Activated CD8-positive, alpha-beta memory T cell treated with anti-CD3 and anti-CD28 coated beads for 48 hours (primary cell): ENCODE measurements around the gene DFFB.
"Not testable (repeated sequence)": the region's sequence is repeated elsewhere in the genome, so short reads cannot be mapped to it uniquely, and the experiment has no call there.

Experiments
- DNase-seq, 3 experiments: peaks; one replicate each; pipeline ENCODE4 v3.0.0-alpha.2; 2020; ENCODE audit warnings: low read depth in 2 of 3, low spot score in 2 of 3

Gene DFFB, protein sequence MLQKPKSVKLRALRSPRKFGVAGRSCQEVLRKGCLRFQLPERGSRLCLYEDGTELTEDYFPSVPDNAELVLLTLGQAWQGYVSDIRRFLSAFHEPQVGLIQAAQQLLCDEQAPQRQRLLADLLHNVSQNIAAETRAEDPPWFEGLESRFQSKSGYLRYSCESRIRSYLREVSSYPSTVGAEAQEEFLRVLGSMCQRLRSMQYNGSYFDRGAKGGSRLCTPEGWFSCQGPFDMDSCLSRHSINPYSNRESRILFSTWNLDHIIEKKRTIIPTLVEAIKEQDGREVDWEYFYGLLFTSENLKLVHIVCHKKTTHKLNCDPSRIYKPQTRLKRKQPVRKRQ

DNA sequence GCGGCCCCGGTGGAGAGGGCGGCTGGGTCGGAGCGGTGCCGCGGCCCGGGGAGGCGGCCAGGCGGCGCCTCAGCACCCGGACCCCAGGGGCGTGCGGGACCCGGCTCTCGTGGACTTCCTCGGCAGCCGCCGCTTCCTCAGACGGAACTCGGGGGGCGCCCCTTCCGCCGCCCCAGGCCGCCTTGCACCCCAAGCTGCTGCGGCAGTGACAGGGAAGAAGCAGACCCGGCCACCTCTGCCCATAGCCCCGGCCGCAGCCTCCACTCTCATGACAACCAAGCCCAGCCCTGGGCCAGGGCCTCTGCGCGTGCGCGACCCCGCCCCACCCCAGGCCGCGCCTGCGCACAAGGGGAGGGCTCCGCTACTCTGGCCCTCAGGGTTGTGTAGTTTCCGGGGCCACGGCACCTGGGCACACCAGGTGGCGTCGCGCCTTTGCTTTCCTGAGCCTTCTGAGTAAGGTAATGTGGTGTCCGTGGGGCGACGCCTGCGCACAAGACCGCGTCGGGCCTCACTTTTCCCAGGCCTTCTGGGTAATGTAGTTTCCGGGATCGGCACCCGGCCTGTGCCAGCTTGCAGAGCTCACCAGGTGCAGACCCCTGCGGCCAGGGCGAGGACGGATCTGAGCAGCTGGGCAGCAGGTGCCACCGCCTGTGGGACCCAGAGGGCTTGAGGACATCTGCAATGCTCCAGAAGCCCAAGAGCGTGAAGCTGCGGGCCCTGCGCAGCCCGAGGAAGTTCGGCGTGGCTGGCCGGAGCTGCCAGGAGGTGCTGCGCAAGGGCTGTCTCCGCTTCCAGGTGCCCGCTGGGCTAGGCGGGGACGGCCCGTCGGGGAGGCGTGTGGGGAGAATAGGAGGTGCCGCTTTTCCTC lies at the start of gene DFFB, which contains the start of gene CEP104:
DFFB (plus strand) TSS at position 554 of the 868 bp plus-strand sequence; CDS start at position 682, 128 bp downstream.
CEP104 (minus strand) TSS at position 289 of the 868 bp plus-strand sequence. CDS start 4,804 bp downstream, outside the sequence.
- DNase-seq, result peak; percentile 86 to 96 (median 90)

DNA sequence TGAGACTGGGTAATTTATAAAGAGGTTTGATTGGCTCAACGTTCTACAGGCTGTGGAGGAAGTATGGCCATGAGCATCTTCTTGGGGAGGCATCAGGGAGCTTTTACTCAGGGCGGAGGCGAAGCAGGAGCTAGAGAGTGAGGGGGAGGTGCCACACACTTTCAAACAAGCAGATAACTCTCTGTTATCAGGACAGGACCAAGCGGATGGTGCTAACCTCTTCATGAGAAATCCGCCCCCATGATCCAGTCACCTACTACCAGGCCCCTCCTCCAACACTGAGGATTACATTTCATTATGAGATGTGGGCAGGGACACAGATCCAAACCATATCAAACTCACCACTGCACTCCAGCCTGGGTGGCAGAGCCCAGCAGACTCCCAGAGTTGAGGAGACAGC lies 49.5 kb upstream of the DFFB start:
- DNase-seq, result no peak

DNA sequence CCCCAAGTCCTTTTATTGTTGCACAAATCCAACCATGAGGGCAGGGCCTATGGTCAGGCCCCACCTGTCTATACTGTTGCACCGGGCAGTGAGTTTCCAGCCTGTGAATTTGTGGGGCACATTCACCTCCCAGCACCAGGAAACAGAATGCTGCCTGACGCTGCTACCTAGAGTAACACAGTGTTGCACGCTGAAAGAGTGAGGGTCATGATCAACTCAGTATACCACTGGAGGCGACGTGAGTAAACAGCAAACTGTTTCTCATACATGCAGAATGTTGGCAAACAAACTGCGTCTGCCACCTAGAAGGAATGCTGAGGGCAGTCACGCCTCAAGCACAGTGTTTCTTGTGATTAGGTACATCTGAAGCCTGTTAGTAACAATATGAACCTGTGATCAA lies 47.6 kb upstream of the DFFB start:
- no peak for DNase-seq

DNA sequence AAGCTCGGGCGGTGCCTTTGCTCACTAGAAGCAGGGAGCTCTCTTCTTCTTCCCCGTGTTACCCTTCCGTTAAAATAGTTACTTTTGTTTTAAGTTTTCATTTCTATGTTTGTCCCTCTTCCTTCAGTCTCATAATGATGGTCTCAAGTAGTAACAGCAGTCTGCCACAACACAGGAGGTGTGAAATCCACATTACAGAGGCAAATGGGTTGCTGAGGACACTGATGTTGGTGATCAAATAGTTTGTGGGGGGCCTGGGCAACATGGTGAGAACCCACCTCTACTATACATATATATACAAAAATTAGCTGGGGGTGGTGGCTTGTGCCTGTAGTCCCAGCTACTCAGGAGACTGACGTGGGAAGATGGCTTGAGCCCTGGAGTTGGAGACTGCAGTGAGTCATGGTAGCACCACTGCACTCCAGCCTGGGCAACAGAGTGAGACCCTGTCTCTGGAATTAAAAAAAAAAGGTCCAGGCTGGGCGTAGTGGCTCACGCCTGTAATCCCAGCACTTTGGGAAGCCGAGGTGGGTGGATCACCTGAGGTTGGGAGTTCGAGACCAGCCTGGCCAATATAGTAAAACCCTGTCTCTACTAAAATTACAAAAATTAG lies 47.0 kb upstream of the DFFB start:
- not testable (repeated sequence) for DNase-seq

DNA sequence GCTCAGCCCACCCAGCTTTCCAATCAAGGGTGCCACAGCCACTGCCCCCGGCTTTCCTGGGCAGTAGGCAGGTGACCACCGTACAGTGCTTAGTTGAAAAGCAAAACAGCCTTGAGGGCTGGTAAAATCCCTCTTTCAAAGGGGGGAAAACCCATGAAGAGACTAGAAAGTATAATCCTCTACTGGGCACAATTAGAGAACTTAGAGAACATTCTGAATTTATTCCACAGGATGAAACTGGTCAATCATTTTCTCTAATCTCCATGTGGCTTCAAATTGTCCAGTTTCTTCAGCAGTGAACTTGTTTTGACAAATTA lies 45.7 kb upstream of the DFFB start:
- no peak for DNase-seq

DNA sequence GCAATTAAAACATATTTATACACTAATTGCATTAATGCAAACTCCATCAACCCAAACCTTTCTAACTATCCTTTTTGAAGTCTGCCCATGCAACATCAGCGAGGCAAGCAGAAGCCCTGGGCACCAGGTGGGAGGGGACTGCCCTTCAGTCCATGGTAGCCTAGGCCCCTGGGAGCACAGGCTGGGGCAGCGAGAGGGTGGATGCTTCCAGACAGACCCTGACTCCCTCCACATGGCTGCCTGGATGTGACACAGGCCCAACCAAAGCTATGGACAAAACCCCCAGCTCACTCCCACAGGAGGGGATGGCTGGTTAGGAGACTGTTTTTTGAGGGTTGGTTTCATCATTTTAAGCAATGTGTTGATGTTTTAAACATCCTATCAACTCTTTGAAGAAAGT lies 43.2 kb upstream of the DFFB start:
- DNase-seq, result no peak

DNA sequence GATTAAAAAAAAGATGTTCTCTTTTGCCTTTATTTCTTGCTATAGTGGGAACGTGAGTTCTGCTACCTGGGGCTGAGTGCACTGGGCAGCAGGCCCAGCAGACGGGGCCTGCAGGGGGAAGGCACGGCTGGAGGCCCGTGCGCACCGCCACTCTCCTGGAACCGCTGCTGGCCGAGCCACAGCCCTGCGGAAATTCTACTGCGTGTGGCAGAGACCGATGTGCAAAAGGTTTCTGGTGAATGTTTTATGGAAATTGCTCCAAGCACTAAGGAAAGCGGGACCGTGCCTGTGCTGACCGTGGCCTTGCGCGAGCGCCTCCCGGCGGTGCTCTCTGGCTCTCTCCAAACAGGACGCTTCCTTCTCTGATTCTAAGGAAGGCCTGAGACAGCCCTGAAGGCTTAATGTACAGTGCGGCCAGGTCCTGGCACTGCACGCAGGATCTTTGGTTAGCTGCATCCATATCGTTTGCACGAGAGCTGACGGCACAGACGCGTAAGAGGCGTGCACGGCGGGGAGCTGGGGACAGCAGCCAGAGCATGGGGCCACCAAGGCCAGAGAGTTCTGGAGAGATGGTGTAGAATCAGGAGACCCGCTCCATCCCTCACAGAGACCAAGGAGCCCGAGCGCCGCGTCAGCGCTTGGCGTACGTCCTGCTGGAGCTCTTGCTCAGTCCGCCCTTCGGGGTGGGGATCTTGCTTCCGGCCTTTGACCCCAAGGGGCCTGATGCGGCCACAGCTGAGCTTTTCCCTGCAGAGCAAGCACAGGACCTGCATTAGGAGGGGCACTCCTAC lies 42.3 kb upstream of the DFFB start:
- DNase-seq, result no peak

DNA sequence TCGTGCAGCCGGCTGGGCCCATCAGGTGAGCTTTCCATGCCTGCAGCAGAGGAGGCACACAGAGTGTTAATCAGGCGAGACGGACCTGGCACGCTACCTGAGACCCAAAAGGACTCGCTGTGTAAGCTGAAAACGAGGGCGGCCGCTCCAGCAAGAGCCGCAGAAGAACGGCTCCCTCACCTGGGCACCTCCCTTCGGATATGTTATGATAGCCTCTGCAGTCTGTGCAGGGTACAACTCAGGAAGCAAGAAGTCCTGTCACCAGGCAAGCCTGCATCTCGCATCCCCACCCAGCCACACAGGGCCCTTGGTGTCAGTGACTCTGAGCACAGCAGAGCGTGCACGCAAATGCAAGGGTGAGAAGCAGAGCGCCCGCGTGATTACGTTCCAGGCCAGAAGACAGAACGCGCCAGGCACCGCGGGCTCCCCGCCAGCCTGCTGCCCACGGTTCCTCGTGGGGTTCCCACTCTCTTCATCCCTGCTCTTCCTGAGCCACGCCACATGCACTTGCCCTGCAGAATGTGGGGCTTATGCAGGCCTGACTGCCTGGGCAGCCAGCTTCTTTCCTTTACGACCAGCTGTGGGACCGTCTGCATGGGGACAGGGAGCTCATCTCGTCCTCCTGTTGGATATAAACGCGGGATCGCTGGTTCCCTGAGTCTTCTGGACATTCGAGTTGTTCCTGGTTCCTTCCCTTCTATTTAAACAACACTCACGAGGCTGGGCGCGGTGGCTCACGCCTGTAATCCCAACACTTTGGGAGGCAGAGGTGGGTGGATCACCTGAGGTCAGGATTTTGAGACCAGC lies 40.7 kb upstream of the DFFB start:
- no peak for DNase-seq

DNA sequence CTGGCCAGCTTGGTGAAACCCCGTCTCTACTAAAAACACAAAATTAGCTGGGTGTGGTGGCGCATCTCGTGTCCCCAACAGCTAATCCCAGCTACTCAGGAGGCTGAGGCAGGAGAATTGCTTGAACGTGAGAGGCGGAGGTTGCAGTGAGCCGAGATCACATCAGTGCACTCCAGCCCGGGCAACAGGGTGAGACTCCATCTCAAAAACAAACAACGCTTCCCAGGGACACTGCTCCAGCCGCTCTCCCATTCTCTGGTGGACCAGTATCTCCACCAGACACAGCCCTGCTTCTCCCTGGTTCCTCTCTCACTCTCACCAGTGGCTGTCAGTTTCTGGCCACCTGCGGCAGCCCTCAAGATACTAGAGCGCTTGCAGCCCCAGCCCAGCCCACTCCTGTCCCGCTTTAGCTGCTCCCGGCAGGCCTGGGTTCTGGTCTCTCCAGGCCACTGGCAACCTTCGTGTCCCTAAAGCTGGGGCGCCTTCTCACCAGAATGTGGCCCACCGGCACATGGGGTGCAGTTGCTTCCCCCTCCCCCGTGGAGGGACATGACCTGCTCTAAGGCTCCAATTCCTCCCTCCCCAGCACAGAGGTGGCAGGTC lies 40.0 kb upstream of the DFFB start:
- no peak for DNase-seq

DNA sequence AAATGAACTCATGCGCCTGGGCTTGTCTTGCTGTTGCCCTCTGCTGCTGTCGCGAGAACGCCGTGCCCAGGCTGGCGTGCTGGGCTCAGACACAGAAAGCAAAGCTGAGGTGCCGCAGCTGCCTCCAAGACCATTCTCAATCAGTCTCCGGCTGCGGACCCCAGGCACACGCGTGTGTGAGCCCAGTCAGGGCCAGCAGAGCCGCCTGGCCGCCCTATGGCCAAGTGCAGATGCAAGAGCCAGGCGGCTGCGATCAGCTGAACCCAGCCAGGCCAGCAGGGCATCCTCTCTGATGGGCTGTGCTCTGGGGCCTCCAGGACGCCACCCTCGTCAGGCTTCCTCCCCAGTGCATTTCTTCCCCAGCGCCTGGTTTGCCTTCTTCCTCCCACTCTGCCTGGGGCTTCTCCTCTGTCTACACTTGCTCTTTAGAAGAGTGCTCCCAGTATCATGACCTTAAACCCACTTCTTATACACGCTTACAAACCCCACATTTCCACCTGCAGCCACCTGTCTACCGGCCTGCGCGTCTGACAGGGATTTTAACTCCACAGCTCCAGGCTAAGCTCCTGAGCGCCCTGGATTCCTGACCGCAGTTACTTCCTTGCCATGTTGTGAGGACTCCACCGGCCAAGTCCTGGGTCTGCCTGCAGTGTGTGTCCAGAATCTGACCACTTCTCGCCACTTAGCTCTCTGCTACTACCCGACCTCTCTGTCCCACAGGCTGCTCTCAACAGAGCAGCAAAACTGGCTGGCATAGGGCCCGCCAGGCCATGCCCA lies 39.3 kb upstream of the DFFB start:
- DNase-seq, result no peak

DNA sequence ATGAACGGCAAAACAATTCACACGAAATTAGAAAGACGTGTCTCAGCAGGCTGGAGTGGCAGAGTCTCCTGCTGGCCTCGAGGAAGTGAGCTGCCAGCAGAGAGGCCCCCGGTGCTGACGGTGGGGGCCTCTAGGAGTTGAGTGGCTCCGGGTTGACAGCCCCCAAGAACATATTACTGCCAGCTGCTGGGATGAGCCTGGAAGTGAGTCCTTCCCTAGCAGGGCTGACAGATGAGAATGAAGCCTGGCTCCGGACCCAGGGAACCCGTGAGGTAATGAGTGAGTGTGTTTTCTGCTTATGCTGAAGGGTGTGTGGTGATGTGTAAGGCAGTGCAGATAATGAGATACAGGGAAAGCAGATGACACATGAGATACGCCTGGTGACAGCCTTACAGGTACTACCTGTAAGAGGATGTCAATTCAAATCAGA lies 37.5 kb upstream of the DFFB start:
- DNase-seq, result no peak

DNA sequence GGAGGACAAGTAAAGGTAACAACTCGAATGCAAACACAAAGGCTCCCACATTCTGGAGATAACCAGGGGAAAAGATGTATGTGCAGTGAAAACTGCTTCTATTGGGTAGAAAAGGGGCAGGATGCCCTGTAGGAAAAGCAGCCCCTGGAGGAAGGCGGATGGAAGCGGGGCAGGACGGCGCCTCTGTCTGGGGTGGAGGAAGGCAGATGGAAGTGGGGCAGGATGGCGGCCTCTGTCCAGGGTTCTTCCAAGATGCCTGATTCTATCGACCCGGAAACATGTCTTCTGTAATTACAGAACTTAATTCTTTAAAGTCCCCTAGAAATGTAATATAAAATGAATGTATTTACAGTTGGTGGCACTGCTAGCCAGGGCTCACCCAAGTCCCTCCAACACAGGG lies 37.0 kb upstream of the DFFB start:
- DNase-seq, result no peak

DNA sequence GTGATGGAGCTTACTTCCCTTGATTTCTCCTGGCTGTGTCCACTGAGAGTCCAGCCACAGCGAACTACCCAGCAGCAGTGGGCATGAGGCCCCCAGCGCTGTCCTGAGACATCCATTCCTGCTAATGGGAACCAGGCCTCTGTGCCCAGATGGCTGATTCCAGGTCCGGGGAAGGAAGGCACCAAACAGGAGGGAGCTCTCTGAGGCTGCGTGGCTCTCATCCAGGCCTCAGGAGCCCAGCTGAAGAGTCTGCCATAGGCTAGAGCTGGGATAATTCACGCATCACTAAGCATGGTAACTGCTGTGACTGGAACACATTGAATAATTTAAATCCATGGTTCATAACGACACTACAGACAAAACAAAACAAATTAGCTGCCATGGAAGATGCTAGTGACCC lies 36.3 kb upstream of the DFFB start:
- no peak for DNase-seq

DNA sequence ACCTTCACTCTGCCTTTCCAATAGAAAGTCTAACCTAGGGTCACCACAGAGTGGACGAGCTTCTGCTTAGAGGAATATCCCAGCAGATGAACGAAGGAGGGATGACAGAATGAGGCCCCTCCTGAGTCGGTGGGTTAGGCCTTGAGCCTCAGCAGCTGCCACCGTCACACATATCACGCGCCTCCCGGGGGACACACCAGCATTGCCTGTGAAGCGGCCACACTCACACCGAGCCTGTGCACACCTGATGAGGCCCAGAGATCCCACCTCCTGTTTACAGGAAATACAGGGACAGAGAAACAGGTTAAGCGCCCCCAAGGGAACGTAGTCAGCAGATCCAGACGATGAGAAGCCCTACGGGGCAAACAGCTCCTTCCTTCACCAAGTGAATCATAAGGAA lies 35.8 kb upstream of the DFFB start:
- DNase-seq, result no peak

DNA sequence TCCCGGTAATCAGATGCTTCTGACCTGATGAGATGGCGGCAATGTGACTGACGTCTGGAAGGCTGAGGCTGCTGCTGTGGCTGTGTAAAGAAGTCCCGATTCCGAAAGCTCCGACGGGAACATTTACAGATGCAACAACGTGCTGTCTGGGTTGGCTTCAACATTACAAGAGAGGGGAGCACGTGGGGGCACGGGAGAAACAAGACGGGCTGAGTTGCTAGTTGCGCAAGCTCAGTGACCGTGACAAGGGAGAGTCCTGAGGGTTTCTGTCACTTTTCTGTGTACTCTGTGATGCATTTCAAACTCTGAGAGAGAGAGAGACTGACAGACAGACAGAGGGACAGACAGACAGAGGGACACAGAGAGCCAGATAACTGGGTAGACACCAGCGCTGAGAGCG lies 35.4 kb upstream of the DFFB start:
- no peak for DNase-seq

DNA sequence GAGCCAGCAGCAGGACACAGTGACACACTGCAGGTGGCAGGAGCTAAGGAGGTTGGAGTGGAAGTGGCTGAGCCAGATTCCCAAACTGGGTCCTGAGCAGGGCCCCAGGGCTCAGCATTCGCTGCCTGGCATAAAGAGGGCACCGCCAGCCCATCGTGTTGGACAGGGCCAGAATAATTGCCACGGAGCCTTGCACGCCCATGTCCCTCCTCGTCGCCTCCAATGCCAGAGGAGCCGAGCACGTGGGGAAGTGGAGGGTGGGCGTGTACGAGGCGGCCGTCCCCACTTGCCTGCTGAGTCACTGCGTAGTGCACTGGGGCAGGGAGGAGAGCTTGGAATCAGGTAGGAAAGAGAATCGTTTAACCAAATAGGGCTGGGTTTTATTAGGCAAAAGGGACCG lies 34.9 kb upstream of the DFFB start:
- DNase-seq, result no peak

DNA sequence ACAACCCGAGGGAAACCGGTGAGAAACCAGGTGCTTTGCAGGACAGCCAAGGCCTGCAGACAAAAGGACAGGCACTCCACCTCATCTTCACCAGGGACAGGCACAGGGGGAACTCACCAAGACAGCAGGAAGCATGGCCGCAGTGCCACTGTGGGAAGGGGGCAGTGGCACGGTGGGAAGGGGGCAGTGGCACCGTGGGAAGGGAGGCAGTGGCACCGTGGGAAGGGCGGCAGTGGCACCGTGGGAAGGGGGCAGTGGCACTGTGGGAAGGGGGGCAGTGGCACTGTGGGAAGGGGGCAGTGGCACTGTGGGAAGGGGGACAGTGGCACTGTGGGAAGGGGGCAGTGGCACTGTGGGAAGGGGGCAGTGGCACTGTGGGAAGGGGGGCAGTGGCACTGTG lies 32.6 kb upstream of the DFFB start:
- DNase-seq, result no peak

DNA sequence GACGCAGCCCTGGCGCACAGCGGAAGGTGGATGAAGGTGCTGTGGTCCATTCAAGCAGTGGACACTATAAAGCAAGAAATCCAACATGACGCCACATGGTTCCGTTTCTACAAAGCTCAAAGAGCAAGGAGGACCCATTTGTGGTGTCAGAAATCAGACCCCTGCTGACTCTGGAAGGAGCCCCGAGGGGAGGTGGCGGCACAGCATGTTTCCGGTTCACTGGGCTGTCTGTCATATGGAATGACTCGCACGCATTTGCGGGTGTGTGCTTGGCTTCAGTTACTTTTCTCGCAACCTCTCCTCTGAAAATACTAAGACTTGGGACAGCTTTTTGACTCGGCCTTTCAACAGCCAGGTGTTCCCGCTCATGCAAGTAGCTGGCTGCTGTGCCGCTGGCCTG lies 31.9 kb upstream of the DFFB start:
- no peak for DNase-seq

DNA sequence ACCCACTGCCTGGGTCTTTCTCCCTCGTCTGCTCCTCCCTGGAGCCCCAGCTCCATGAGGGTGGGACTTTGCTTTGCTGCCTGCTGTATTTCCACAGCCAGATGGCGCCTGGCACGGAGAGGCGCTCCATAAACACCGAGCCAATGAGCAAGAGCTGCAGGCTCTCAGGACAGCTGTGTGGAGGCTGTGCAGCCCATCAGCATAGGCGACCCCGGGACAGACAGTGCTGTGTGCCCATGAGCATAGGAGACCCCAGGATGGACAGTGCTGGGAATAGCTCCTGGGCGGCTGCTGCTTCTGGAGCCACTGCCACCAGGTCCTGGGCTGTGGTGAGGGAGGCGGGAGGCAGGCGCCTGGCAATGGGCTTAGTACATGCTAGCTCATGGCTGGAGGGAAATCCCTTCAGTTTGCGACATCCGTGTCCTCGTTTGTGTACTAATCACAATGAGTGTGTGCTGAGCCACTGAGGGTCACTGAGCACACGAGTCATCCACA lies 29.4 kb upstream of the DFFB start:
- DNase-seq, result no peak
